BLaER1 (cell line): Measurements from ENCODE around the gene MZB1.

Source experiments
- H3K27ac ChIP-seq: shearing (Covaris generic); formaldehyde crosslinking; 2 replicates; pipeline ENCODE4 v1.8.1; 2022
- H3K27me3 ChIP-seq: shearing (Covaris generic); formaldehyde crosslinking; 2 replicates; pipeline ENCODE4 v1.8.1; 2022
- H3K36me3 ChIP-seq: shearing (Covaris generic); formaldehyde crosslinking; 2 replicates; pipeline ENCODE4 v1.8.1; 2022
- H3K4me1 ChIP-seq: shearing (Covaris generic); formaldehyde crosslinking; 2 replicates; pipeline ENCODE4 v1.8.1; 2022
- H3K4me2 ChIP-seq: shearing (Covaris generic); formaldehyde crosslinking; 2 replicates; pipeline ENCODE4 v1.8.1; 2022
- H3K4me3 ChIP-seq: shearing (Covaris generic); formaldehyde crosslinking; 2 replicates; pipeline ENCODE4 v1.8.1; 2022
- H3K9ac ChIP-seq: shearing (Covaris generic); formaldehyde crosslinking; 2 replicates; pipeline ENCODE4 v1.8.1; 2022
- H3K9me3 ChIP-seq: shearing (Covaris generic); formaldehyde crosslinking; 2 replicates; pipeline ENCODE4 v1.8.1; 2022
- H4K20me1 ChIP-seq: shearing (Covaris generic); formaldehyde crosslinking; 2 replicates; pipeline ENCODE4 v1.8.1; 2022
- Cebpa-rat ChIP-seq: shearing (Covaris generic); IDR thresholded peaks from 2 replicates; pipeline ENCODE4 v1.8.1; 2022

MZB1 gene

DNA sequence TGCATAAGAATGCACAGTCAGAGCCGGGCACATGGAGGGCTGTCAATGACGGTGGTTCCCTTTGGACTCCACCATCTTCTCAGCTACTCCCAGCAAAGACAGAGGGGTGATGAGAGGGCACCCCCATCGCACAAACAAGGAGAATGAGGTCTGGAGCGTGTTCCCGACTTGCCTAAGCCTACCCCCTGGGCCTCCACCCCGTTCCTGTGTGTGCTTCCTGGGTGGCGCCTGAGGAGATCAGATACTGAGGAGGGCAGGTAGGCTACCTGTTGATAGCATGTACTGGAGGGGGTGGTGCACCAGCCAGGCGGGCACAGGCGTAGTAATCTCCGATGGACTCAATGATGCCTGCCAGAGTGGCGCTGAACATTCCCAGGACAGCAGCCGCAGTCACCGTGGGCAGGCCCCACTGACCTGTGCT is 10.8 kb downstream of the MZB1 start:
- H3K27me3 ChIP-seq = no peaks in the 10 kb centered on the region
- peaks cover 14% of the 10 kb centered on the region; the same call in 1 of the 2 replicates for H4K20me1 ChIP-seq
- H3K9ac ChIP-seq = no peak overlapping the region
- H3K4me2 ChIP-seq = no peak overlapping the region
- H3K4me1 ChIP-seq = peaks cover 50% of the 10 kb centered on the region
- H3K27ac ChIP-seq = peak overlapping the region; percentile 58
- no peak overlapping the region for H3K4me3 ChIP-seq
- peaks cover 57% of the 10 kb centered on the region for H3K36me3 ChIP-seq
- no peaks in the 10 kb centered on the region for H3K9me3 ChIP-seq
- TF ChIP-seq Cebpa-rat = no peak

GRCh38 chr5:139378101-139378825 is 11.4 kb downstream of the MZB1 start:
- Histone ChIP-seq H4K20me1 (peaks cover 7% of the 10 kb centered on the region; the same call in 1 of the 2 replicates), H3K27me3 (no peaks in the 10 kb centered on the region), H3K4me1 (peaks cover 44% of the 10 kb centered on the region), H3K4me3 (no peak overlapping the region), H3K9me3 (no peaks in the 10 kb centered on the region), H3K9ac (no peak overlapping the region), H3K27ac (0 out of 2 replicates have a peak overlapping the region, but pooled peaks have one; percentile 3), H3K4me2 (no peak overlapping the region), H3K36me3 (peaks cover 64% of the 10 kb centered on the region)
- TF ChIP-seq Cebpa-rat = no peak

DNA sequence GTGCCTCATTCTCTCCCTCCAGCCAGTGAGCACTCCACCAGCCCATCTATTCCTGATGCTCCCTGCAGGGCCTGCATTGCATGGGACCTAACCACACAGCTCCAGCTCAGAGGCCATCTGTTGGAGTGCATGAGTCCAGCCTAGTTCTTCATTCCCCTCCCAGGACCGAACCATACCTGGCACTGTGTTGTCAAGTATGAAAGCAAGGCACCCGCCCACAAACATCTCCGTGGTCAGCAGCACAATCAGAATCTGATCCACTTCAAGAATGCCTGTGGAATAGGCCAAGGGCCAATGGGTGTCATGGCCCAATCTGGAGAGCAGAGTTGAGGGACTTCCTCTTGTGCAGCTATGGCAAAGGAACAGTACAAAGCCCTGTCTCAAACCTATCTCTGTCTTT is 12.5 kb downstream of the MZB1 start:
- Histone ChIP-seq H3K36me3 (peaks cover 75% of the 10 kb centered on the region), H3K4me2 (no peak overlapping the region), H3K4me1 (peaks cover 33% of the 10 kb centered on the region), H3K4me3 (no peak overlapping the region), H3K27me3 (no peaks in the 10 kb centered on the region), H4K20me1 (no peaks in the 10 kb centered on the region; the same call in 1 of the 2 replicates), H3K9me3 (no peaks in the 10 kb centered on the region), H3K27ac (no peak overlapping the region), H3K9ac (no peak overlapping the region)
- no peak for TF ChIP-seq Cebpa-rat

DNA sequence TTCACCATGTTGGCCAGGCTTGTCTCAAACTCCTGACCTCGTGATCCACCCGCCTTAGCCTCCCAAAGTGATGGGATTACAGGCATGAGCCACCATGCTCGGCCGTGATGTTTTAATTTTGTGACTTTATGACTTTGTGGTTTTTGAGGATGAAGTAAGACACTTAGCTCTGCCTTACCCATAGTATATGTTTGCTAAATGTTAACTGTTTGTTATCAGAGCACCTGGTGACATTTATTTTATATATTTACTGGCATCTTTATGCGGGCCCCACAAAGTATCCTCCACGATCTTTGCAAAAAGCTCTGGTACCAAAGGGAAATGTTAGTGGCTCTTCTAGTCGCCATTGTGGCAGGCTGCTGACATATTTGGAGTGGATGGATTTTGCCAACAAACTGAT is 13.3 kb downstream of the MZB1 start:
- H3K9me3 ChIP-seq = no peaks in the 10 kb centered on the region
- no peak overlapping the region for H3K27ac ChIP-seq
- H3K4me3 ChIP-seq = no peak overlapping the region
- no peak overlapping the region for H3K4me2 ChIP-seq
- TF ChIP-seq Cebpa-rat = no peak
- peaks cover under 1% of the 10 kb centered on the region; the same call in 1 of the 2 replicates for H4K20me1 ChIP-seq
- no peaks in the 10 kb centered on the region for H3K27me3 ChIP-seq
- H3K9ac ChIP-seq = no peak overlapping the region
- peaks cover 83% of the 10 kb centered on the region for H3K36me3 ChIP-seq
- H3K4me1 ChIP-seq = peaks cover 25% of the 10 kb centered on the region

DNA sequence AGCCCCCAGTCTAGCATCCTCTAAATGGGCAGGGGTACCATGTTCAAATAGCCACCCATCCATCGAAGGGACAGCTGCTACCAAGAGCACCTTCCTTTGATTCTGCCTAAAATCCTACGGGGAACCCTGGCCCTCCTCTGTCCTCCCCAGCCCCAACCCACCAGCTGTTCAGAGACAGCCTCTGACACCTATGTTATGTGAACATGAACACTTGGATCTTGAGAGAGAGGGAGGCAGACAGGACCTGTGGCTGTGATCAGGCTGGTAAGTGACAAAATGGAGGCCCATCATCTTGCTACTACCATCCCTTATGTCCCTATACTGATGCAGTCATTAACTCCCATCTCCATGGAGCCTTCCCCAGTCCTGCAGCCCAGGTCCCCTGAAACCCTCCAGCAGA is 14.8 kb downstream of the MZB1 start:
- Histone ChIP-seq H3K4me2 (no peak overlapping the region), H3K36me3 (peaks cover 93% of the 10 kb centered on the region), H3K9ac (no peak overlapping the region), H4K20me1 (peaks cover 7% of the 10 kb centered on the region; the same call in 1 of the 2 replicates), H3K9me3 (no peaks in the 10 kb centered on the region), H3K4me1 (peaks cover 24% of the 10 kb centered on the region), H3K27ac (no peak overlapping the region), H3K4me3 (no peak overlapping the region), H3K27me3 (no peaks in the 10 kb centered on the region)
- TF ChIP-seq Cebpa-rat = no peak

DNA sequence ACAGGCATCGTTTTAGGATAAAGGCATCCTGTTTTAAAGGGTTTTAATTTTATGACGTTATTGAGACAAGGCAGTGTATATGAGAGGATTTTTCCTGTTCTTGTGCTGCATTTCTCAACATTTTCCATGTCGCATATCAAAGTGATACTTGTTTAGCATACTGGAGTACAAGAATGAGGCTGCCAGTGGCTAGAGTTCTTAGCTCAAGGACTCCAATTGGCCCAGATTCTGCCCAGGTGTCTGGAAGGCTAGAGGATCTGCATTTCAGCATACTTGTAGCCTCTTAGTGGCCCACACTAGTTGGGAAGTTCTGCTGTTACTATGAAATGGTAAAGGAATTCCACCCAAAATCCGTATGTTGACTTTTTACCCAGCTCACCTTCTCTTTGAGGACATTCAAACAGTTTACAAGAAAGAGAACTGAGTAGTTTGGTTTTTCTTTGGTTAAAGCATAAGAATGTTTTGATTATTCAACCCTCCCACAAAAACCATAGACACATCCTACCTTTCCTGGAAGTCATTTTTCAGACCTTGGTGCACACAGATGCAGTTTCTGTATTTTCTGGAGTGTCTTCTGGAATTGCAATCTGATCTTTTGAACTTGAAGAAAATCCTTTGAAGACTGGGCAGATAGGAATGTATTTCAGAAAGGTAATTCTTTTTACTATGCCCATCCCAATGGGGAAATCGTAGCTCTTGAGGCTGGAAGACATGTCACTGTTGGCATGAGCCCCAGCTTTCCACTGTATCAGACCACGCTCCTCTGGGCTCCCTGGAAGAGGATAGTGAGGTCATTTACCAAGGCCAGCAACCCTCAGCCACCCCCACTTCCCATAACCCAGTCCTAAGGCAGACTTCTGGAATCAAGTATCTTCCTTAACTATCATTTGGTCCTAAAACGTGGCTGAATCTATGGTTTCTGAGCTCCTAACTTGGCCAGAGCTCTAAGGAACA is 18.0 kb downstream of the MZB1 start:
- Histone ChIP-seq H3K4me1 (peaks cover 23% of the 10 kb centered on the region), H3K9me3 (no peaks in the 10 kb centered on the region), H3K4me3 (no peak overlapping the region), H4K20me1 (peaks cover 32% of the 10 kb centered on the region), H3K4me2 (no peak overlapping the region), H3K9ac (no peak overlapping the region), H3K27ac (no peak overlapping the region), H3K27me3 (no peaks in the 10 kb centered on the region), H3K36me3 (peaks cover 96% of the 10 kb centered on the region)
- no peak for TF ChIP-seq Cebpa-rat

DNA sequence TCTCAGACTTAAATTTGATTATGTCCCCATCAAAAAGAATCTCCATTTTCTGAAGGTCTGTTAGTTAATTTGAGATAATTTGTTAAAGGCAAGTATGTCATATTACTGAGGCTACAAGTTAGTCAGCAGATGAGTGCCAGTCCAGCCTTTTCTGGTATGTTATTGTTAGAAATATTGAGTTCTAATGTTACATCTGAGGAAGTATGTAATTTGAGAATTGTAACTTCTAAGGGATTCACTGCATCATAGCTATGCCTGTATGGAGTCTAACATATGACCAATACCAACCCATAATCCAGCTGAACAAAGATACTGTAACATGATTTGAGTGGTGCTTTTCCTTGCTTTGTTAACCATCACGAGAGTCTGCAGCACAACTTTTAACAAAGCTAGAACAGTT is 20.5 kb downstream of the MZB1 start:
- H3K4me1 ChIP-seq = peaks cover 26% of the 10 kb centered on the region
- H3K27ac ChIP-seq = no peak overlapping the region
- peaks cover 100% of the 10 kb centered on the region for H3K36me3 ChIP-seq
- no peaks in the 10 kb centered on the region for H3K27me3 ChIP-seq
- no peak overlapping the region for H3K4me3 ChIP-seq
- peaks cover 57% of the 10 kb centered on the region for H4K20me1 ChIP-seq
- H3K9me3 ChIP-seq = no peaks in the 10 kb centered on the region
- H3K4me2 ChIP-seq = no peak overlapping the region
- no peak for TF ChIP-seq Cebpa-rat
- H3K9ac ChIP-seq = no peak overlapping the region

- Histone ChIP-seq H3K4me3 (no peak overlapping the region), H3K27me3 (no peaks in the 10 kb centered on the region), H3K4me2 (no peak overlapping the region), H3K36me3 (peaks cover 100% of the 10 kb centered on the region), H4K20me1 (peaks cover 62% of the 10 kb centered on the region), H3K27ac (no peak overlapping the region), H3K9ac (no peak overlapping the region), H3K4me1 (peaks cover 26% of the 10 kb centered on the region), H3K9me3 (no peaks in the 10 kb centered on the region)
- no peak for TF ChIP-seq Cebpa-rat
Measured at GRCh38 chr5:139368613-139369012, 21.1 kb downstream of the MZB1 start.

DNA sequence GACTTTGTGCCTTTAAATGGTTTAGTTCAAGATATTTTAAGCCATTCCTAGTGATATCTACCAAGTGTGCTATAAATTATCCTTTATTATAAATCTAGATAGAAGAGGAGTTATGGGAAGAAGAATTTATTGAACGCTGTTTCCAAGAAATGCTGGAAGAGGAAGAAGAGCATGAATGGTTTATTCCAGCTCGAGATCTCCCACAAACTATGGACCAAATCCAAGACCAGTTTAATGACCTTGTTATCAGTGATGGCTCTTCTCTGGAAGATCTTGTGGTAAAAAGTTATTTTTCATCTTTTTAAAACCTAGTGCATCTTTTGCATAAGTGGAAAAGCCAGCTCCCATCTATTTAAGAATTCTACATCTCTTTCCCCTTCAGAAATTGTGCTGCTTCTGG is 25.2 kb downstream of the MZB1 start:
- no peak overlapping the region for H3K4me3 ChIP-seq
- no peak for TF ChIP-seq Cebpa-rat
- H3K9me3 ChIP-seq = no peaks in the 10 kb centered on the region
- H3K4me2 ChIP-seq = no peak overlapping the region
- no peak overlapping the region for H3K9ac ChIP-seq
- H3K27me3 ChIP-seq = no peaks in the 10 kb centered on the region
- no peak overlapping the region for H3K27ac ChIP-seq
- H3K36me3 ChIP-seq = peaks cover 99% of the 10 kb centered on the region
- H3K4me1 ChIP-seq = peaks cover 8% of the 10 kb centered on the region
- peaks cover 97% of the 10 kb centered on the region for H4K20me1 ChIP-seq

- Histone ChIP-seq H3K27me3 (no peaks in the 10 kb centered on the region), H3K4me3 (no peak overlapping the region), H4K20me1 (peaks cover 99% of the 10 kb centered on the region), H3K9me3 (no peaks in the 10 kb centered on the region), H3K27ac (no peak overlapping the region), H3K9ac (no peak overlapping the region), H3K36me3 (peaks cover 99% of the 10 kb centered on the region), H3K4me2 (no peak overlapping the region), H3K4me1 (peaks cover 8% of the 10 kb centered on the region)
- TF ChIP-seq Cebpa-rat = no peak
Measured at GRCh38 chr5:139363937-139364336, 25.8 kb downstream of the MZB1 start.
